Suprapubic skin (tissue), 4 donors: Measurements from ENCODE around the gene ACAP3. TPM values are rescaled to one million over a fixed set of nuclear protein-coding genes. Genes with fewer than 3 reads are reported as not detected.

Source experiments
- DNase-seq, 2 donors: peaks; one replicate each; pipeline ENCODE4 v3.0.0-alpha.2; 2019; ENCODE audit warnings: low spot score in 2 of 2
- H3K27ac ChIP-seq: fragments of 200-600 bp; sonication (generic); one replicate; pipeline ENCODE4 v1.5.1; 2019
- H3K27me3 ChIP-seq: fragments of 200-600 bp; sonication (generic); one replicate; pipeline ENCODE4 v1.5.1; 2019
- H3K36me3 ChIP-seq: fragments of 200-600 bp; sonication (generic); one replicate; pipeline ENCODE4 v1.5.1; 2019
- H3K4me1 ChIP-seq: fragments of 200-600 bp; sonication (generic); one replicate; pipeline ENCODE4 v1.5.1; 2019
- H3K4me3 ChIP-seq: fragments of 200-600 bp; sonication (generic); one replicate; pipeline ENCODE4 v1.5.1; 2019; ENCODE audit warnings: mild to moderate bottlenecking
- H3K9me3 ChIP-seq: fragments of 200-600 bp; sonication (generic); one replicate; pipeline ENCODE4 v1.5.1; 2019
- EP300 ChIP-seq: sonication (generic); formaldehyde crosslinking; IDR thresholded peaks from one replicate; pipeline ENCODE4 v1.6.1; 2017; ENCODE audit warnings: antibody characterized with exemption
- POLR2A ChIP-seq, 2 donors: fragments of 450-650 bp; IDR thresholded peaks; one replicate each; pipeline ENCODE4 v1.6.1; 2017; ENCODE audit warnings: antibody characterized with exemption in 2 of 2, mild to moderate bottlenecking in 2 of 2, moderate library complexity in 2 of 2
- POLR2AphosphoS5 ChIP-seq, 3 donors: sonication (generic); formaldehyde crosslinking; IDR thresholded peaks; one replicate each; pipeline ENCODE4 v1.6.1; 2017; ENCODE audit warnings: antibody characterized with exemption in 3 of 3
- WGBS: methylation state at CpG from one replicate; pipeline ENCODE4 v1.1.5; 2018; 5-methylcytosine and 5-hydroxymethylcytosine counted together
- total RNA-seq, 4 donors: library from RNA; depleted of rRNA; stranded (reverse); fragments of >200 nt; gene quantifications; one replicate each; pipeline ENCODE4 v1.1.0, GENCODE V29; 2016
- TF ChIP-seq, protein P1 (sequence below), 2 donors: fragments of 200-600 bp in 1 of 2; fragments of 450-650 bp in 1 of 2; sonication (generic) in 1 of 2; IDR thresholded peaks; one replicate each; pipeline ENCODE4 v1.5.1; 2016 to 2019; ENCODE audit warnings: antibody characterized with exemption in 2 of 2, mild to moderate bottlenecking in 1 of 2, moderate library complexity in 1 of 2

ACAP3 gene
- total RNA-seq, 4 donors from 2014 or later: 112 to 309 (median 148) TPM

DNA sequence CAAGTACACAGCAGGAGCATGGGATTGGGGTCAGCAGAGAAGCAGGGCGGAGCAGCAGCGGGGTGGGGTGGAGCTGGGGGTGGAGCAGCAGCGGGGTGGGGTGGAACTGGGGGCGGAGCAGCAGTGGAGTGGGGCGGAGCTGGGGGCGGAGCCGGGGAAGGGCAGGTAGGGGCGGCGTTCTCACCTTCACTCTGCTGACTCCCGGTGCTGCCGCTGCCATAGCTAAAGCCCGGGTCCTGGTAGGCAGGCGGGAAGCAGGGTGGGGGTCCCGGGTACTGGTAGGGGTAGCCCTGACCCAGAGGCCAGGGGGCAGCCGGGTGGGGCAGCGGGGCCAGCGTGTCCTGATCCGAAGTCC is 30.0 kb upstream of the ACAP3 start:
- WGBS: 57% methylated on average over 11 of the region's 18 CpGs
- Histone ChIP-seq H3K36me3 (peaks cover 64% of the 10 kb centered on the region), H3K27me3 (no peaks in the 10 kb centered on the region), H3K27ac (no peak overlapping the region), H3K4me3 (no peak overlapping the region), H3K9me3 (no peaks in the 10 kb centered on the region), H3K4me1 (peaks cover 15% of the 10 kb centered on the region)
- TF ChIP-seq, protein P1, sequence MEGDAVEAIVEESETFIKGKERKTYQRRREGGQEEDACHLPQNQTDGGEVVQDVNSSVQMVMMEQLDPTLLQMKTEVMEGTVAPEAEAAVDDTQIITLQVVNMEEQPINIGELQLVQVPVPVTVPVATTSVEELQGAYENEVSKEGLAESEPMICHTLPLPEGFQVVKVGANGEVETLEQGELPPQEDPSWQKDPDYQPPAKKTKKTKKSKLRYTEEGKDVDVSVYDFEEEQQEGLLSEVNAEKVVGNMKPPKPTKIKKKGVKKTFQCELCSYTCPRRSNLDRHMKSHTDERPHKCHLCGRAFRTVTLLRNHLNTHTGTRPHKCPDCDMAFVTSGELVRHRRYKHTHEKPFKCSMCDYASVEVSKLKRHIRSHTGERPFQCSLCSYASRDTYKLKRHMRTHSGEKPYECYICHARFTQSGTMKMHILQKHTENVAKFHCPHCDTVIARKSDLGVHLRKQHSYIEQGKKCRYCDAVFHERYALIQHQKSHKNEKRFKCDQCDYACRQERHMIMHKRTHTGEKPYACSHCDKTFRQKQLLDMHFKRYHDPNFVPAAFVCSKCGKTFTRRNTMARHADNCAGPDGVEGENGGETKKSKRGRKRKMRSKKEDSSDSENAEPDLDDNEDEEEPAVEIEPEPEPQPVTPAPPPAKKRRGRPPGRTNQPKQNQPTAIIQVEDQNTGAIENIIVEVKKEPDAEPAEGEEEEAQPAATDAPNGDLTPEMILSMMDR (IDR thresholded peaks at IDR 0.05): no peak
- no peak for TF ChIP-seq POLR2AphosphoS5 (IDR thresholded peaks at IDR 0.05)
- DNase-seq: no peak

DNA sequence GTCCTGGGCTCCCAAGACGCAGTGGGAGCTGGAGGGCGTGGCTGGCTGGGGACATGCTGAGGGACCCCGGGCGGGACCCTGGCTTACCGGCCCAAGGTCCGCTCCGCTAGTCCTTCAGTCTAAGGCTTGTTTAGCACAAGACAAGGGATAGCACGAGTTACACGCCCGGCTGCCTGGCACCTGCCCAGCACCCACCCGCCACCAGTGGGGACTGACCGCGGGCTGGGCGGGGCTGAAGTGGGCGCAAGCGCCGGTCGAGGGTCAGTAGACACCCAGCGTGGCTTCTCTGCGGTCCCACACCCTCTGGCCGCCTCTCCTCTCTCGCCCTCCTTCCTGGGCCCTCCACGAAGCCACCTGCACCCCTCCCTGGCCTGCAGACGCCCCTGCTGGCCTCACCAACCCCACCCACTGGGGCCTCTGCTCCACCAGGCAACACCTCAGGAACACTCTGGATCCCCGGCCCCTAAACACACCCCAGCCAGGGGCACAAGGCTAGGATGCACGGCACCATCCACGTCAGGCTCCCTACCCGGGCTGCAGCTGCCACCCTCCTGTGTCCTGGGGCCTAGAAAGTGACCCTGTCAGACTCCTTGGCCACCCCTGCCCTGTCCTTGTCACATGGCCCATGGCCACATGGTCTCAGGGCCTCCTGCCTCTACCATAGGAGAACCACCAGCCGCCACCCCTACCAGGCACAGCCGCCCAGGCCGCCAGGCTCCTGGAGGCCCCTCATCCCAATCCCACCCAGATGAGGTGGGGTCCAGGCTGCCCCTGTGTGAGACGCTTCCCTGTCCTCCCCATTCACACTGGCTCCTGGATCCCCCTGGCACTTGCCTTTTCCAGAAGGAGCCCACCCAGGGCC is 29.4 kb upstream of the ACAP3 start:
- WGBS: 94% methylated on average over 20 of the region's 32 CpGs
- Histone ChIP-seq H3K27me3 (no peaks in the 10 kb centered on the region), H3K36me3 (peaks cover 64% of the 10 kb centered on the region), H3K9me3 (no peaks in the 10 kb centered on the region), H3K27ac (no peak overlapping the region), H3K4me3 (no peak overlapping the region), H3K4me1 (peaks cover 21% of the 10 kb centered on the region)
- TF ChIP-seq, protein P1 (IDR thresholded peaks at IDR 0.05): no peak
- TF ChIP-seq POLR2A (IDR thresholded peaks at IDR 0.05) (no peak), EP300 (no peak), POLR2AphosphoS5 (IDR thresholded peaks at IDR 0.05) (no peak)
- DNase-seq: no peak

DNA sequence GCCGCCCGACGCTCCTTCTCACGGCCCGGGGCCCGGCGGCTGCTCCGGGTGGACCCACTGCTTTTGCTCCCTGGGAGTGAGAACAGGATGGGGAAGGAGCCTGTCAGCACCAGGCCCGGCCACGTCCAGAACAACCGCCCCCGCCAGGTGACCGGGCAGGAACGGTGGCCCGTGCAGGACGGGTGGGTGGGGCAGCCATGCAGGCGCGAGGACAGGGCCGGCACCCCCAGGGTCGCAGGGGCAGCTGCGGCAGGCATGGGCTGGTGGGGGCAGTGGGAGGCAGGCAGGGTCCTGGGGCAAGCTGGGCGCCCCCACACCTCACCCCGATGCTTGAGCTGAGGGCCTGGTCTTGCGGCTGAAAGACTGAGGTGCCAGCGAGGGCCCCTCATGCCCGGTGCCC is 28.7 kb upstream of the ACAP3 start:
- TF ChIP-seq POLR2AphosphoS5 (IDR thresholded peaks at IDR 0.05) (no peak), EP300 (no peak), POLR2A (IDR thresholded peaks at IDR 0.05) (no peak)
- TF ChIP-seq, protein P1 (IDR thresholded peaks at IDR 0.05): no peak
- H3K27me3 ChIP-seq: no peaks in the 10 kb centered on the region
- H3K9me3 ChIP-seq: no peaks in the 10 kb centered on the region
- H3K27ac ChIP-seq: no peak overlapping the region
- H3K36me3 ChIP-seq: peaks cover 60% of the 10 kb centered on the region
- no peak overlapping the region for H3K4me3 ChIP-seq
- peaks cover 28% of the 10 kb centered on the region for H3K4me1 ChIP-seq
- DNase-seq: no peak
- 80% methylated on average over 1 of the region's 26 CpGs for whole genome bisulfite sequencing

DNA sequence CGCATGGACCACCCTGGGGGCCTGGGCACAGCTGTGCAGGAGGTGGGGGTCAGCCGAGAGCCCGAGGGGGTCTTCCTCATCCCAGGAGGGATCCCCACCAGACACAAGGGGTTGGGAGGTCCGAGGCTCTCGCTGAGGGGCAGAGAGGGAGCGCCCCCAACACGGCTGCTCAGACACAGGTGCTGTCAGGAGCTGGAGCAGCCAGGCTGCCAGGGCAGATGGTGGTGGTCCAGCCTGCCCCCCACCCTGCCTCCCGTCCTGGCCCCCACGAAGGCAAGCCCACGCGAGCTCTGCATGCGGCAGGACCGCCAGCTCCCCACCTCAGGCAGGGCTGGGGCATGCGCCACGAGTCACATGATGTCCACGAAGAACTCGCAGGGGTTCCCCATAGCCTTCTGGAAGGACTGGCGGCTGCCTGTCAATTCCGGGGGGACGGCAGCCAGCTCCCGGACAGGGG is 28.1 kb upstream of the ACAP3 start:
- no peaks in the 10 kb centered on the region for H3K9me3 ChIP-seq
- H3K36me3 ChIP-seq: peaks cover 55% of the 10 kb centered on the region
- peaks cover 34% of the 10 kb centered on the region for H3K4me1 ChIP-seq
- TF ChIP-seq, protein P1 (IDR thresholded peaks at IDR 0.05): no peak
- TF ChIP-seq POLR2AphosphoS5 (IDR thresholded peaks at IDR 0.05) (no peak), EP300 (no peak), POLR2A (IDR thresholded peaks at IDR 0.05) (no peak)
- no CpG with 5 or more reads among the region's 21 CpGs for WGBS
- no peak overlapping the region for H3K4me3 ChIP-seq
- H3K27ac ChIP-seq: no peak overlapping the region
- no peaks in the 10 kb centered on the region for H3K27me3 ChIP-seq
- no peak for DNase-seq

DNA sequence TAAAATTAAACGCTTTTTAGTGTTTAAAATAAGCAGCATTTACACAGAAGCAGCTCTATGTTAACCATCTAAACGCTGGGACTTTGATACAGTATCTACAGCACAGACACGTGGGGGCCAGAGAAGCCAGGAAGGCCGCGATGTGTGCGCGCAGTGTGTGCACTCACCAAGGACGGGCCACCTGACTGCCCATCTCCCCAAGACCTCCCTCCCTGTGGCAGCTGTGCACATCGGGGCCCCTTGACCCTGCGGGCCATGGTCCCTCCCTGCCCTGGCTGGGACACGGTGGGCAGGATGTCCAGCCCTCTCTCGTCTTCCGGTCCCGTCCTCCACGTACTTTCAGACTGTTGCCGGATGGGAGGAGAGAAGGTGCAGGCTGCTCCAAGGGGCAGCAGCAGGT is 27.6 kb upstream of the ACAP3 start:
- Histone ChIP-seq H3K4me3 (no peak overlapping the region), H3K4me1 (peaks cover 40% of the 10 kb centered on the region), H3K36me3 (peaks cover 50% of the 10 kb centered on the region), H3K9me3 (no peaks in the 10 kb centered on the region), H3K27ac (no peak overlapping the region), H3K27me3 (no peaks in the 10 kb centered on the region)
- TF ChIP-seq, protein P1 (IDR thresholded peaks at IDR 0.05): no peak
- TF ChIP-seq POLR2A (IDR thresholded peaks at IDR 0.05): no peak
- TF ChIP-seq EP300: no peak
- TF ChIP-seq POLR2AphosphoS5 (IDR thresholded peaks at IDR 0.05): no peak
- no peak for DNase-seq
- WGBS: 86% methylated on average over 12 of the region's 16 CpGs
